Activated B cell treated with CpG ODN at 0.5 μM for 24 hours (primary cell): Measurements from ENCODE around the gene HNRNPUL2. TPM values are rescaled to one million over a fixed set of nuclear protein-coding genes. Genes with fewer than 3 reads are reported as not detected.
"Not testable (repeated sequence)": the region's sequence is repeated elsewhere in the genome, so short reads cannot be mapped to it uniquely, and the experiment has no call there.

Experiments used
- ATAC-seq: fragments of 200-7000 bp; cut with Tn5 transposase; one replicate; pipeline ENCODE4 v1.10.0; 2021; ENCODE audit warnings: low read depth, mild to moderate bottlenecking, moderate library complexity
- CTCF ChIA-PET: fragments of 350-600 bp; sonication (Branson Sonifier 250); formaldehyde crosslinking; loops from one replicate; lab custom pipeline; 2021; ENCODE audit warnings: antibody characterized with exemption; lab: Charles Lee
- POLR2A ChIA-PET: fragments of 350-600 bp; sonication (Branson Sonifier 250); formaldehyde crosslinking; loops from one replicate; lab custom pipeline; 2021; ENCODE audit warnings: antibody characterized with exemption; lab: Charles Lee
- DNase-seq: peaks from one replicate; pipeline ENCODE4 v3.0.0; 2022
- H3K27ac Mint-ChIP-seq: one replicate; pipeline ENCODE4 v1.8.0; 2020; ENCODE audit warnings: mixed read lengths
- H3K27me3 Mint-ChIP-seq: one replicate; pipeline ENCODE4 v1.8.0; 2021; ENCODE audit warnings: mixed read lengths
- H3K36me3 Mint-ChIP-seq: one replicate; pipeline ENCODE4 v1.8.0; 2021; ENCODE audit warnings: low read depth, mixed read lengths
- H3K4me1 Mint-ChIP-seq: one replicate; pipeline ENCODE4 v1.8.0; 2021; ENCODE audit warnings: mixed read lengths
- H3K4me3 Mint-ChIP-seq: one replicate; pipeline ENCODE4 v1.8.0; 2020; ENCODE audit warnings: mild to moderate bottlenecking, mixed read lengths
- H3K9me3 Mint-ChIP-seq: one replicate; pipeline ENCODE4 v1.8.0; 2020; ENCODE audit warnings: mixed read lengths
- CTCF ChIP-seq: fragments of 200-600 bp; IDR thresholded peaks from one replicate; pipeline ENCODE4 v1.8.0; 2022; ENCODE audit warnings: antibody characterized with exemption, mild to moderate bottlenecking
- intact Hi-C: fragments of 100-400 bp; cut with micrococcal nuclease; formaldehyde crosslinking; loops from one replicate; pipeline ENCODE4 v1.15.1; 2024
- total RNA-seq: library from RNA; stranded (reverse); gene quantifications from 2 replicates; pipeline ENCODE4 v1.2.3, GENCODE V29; 2022

The HNRNPUL2 gene
- total RNA-seq, 1 donor from 2014 or later: 63.9 TPM

GRCh38 chr11:62707277-62707861, 19.9 kb downstream of the HNRNPUL2 start, which contains the start of the genes BSCL2 and GNG3:
BSCL2 (minus strand) TSS chr11:62707424; CDS start chr11:62707195, 229 bp downstream.
GNG3 (plus strand) TSS chr11:62707676; CDS start chr11:62708296, 620 bp downstream.
- no peak for ATAC-seq
- no peaks in the 10 kb centered on the region for H3K9me3 Mint-ChIP-seq
- intact Hi-C loops: loop anchor here (2.0 kb wide), 1 partner anchor 29 kb away; the partner anchor contains the start of gene UBXN1
- ChIA-PET POLR2A (interaction anchor here (0.6 to 8.0 kb wide), 21 partner anchors 20 to 174 kb away, joined by 3 to 188 read pairs (median 22); partner anchors contain the start of genes C11orf98, CSKMT, EEF1G and HNRNPUL2), CTCF (interaction anchor here (1.0 to 1.6 kb wide), 2 partner anchors 42 to 174 kb away, joined by 3 to 5 read pairs; partner anchors contain the start of genes C11orf98, CSKMT and SLC3A2)
- peak within 1 kb of the TSS; percentile 99 for H3K27ac Mint-ChIP-seq
- peaks cover 53% of the 10 kb centered on the region for H3K4me1 Mint-ChIP-seq
- TF ChIP-seq CTCF: no peak
- H3K36me3 Mint-ChIP-seq: peaks cover 27% of the 10 kb centered on the region
- DNase-seq: peak; percentile 18
- H3K4me3 Mint-ChIP-seq: peak within 1 kb of the TSS; percentile 96
- H3K27me3 Mint-ChIP-seq: no peaks in the 10 kb centered on the region

DNA sequence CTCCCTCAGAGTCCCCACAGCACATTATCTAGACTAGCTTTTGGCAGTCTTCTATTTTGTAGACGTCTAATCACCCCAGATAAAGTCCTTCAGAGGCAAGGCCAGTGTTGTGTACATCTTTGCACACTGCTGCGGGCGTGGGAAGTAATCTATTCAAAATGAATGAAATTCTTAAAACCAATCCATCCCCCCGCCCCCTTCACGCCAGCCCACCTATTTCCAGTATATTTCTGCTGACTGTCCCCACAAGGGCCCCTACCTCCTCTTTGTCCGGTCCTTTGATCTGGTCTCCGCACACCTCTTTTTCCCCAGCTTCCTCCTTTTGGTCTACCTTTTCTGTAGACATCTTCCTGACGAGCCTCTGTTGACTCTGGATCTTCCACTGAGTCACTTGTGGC, 20.4 kb downstream of the HNRNPUL2 start:
- intact Hi-C loops: loop anchor here (1.0 to 2.0 kb wide), 3 partner anchors 28 to 174 kb away; partner anchors contain the start of genes GANAB and UBXN1
- Mint-ChIP-seq H3K4me3 (peak overlapping the region; percentile 92), H3K36me3 (peaks cover 26% of the 10 kb centered on the region), H3K27ac (peak overlapping the region; percentile 99), H3K4me1 (peaks cover 49% of the 10 kb centered on the region), H3K27me3 (no peaks in the 10 kb centered on the region), H3K9me3 (no peaks in the 10 kb centered on the region)
- TF ChIP-seq CTCF: no peak
- ChIA-PET POLR2A (interaction anchor here (0.6 to 8.0 kb wide), 23 partner anchors 13 to 174 kb away, joined by 3 to 188 read pairs (median 9); partner anchors contain the start of genes B3GAT3, C11orf98, CSKMT and EEF1G), CTCF (interaction anchor here (1.0 to 1.6 kb wide), 2 partner anchors 42 to 174 kb away, joined by 3 to 5 read pairs; partner anchors contain the start of genes C11orf98, CSKMT and SLC3A2)
- DNase-seq: no peak
- no peak for ATAC-seq

- intact Hi-C loops: loop anchor here (1.0 to 2.0 kb wide), 3 partner anchors 27 to 175 kb away; partner anchors contain the start of genes GANAB and UBXN1
- Mint-ChIP-seq H3K9me3 (no peaks in the 10 kb centered on the region), H3K27ac (peak overlapping the region; percentile 99), H3K27me3 (no peaks in the 10 kb centered on the region), H3K4me1 (peaks cover 49% of the 10 kb centered on the region), H3K36me3 (peaks cover 23% of the 10 kb centered on the region), H3K4me3 (peak overlapping the region; percentile 92)
- DNase-seq: peak; percentile 90
- POLR2A ChIA-PET: interaction anchor here (0.6 to 8.0 kb wide), 22 partner anchors 12 to 174 kb away, joined by 3 to 188 read pairs (median 8); partner anchors contain the start of genes B3GAT3, C11orf98, CSKMT and EEF1G
- ATAC-seq: peak; percentile 73
- CTCF ChIA-PET: interaction anchor here (1.0 to 1.6 kb wide), 4 partner anchors 12 to 175 kb away, joined by 3 to 6 read pairs (median 4); partner anchors contain the start of genes C11orf98, CSKMT and SLC3A2
- no peak for TF ChIP-seq CTCF
Observed at GRCh38 chr11:62705880-62706849, 21.1 kb downstream of the HNRNPUL2 start.

GRCh38 chr11:62705413-62705812, 21.8 kb downstream of the HNRNPUL2 start:
- no peak for TF ChIP-seq CTCF
- peaks cover 19% of the 10 kb centered on the region for H3K36me3 Mint-ChIP-seq
- intact Hi-C loops: no loop called here
- POLR2A ChIA-PET: interaction anchor here (0.9 to 8.0 kb wide), 16 partner anchors 21 to 175 kb away, joined by 3 to 188 read pairs (median 21); partner anchors contain the start of genes B3GAT3, C11orf98, CSKMT and EEF1G
- H3K4me1 Mint-ChIP-seq: peaks cover 49% of the 10 kb centered on the region
- H3K9me3 Mint-ChIP-seq: no peaks in the 10 kb centered on the region
- peak overlapping the region; percentile 86 for H3K27ac Mint-ChIP-seq
- no peaks in the 10 kb centered on the region for H3K27me3 Mint-ChIP-seq
- H3K4me3 Mint-ChIP-seq: peak overlapping the region; percentile 92
- CTCF ChIA-PET: interaction anchor here (1.0 to 1.6 kb wide), 3 partner anchors 11 to 40 kb away, joined by 3 to 6 read pairs (median 5); partner anchors contain the start of genes C11orf98 and CSKMT
- no peak for DNase-seq
- no peak for ATAC-seq

DNA sequence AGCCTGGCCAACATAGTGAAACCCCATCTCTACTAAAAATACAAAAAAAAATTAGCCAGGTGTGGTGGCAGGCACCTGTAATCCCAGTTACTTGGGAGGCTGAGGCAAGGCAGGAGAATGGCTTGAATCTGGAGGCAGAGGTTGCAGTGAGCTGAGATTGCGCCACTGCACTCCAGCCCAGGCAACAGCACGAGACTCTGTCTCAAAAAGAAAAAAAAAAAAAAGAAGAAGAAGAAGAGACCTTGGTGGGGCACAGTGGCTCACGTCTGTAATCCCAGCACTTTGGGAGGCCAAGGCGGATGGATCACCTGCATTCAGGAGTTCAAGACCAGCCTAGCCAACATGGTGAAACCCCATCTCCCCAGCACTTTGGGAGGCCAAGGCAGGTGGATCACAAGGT, 23.3 kb downstream of the HNRNPUL2 start:
- H3K4me1 Mint-ChIP-seq: peaks cover 37% of the 10 kb centered on the region
- ChIA-PET CTCF (interaction anchor here (0.6 kb wide), 1 partner anchor 161 kb away, joined by 4 read pairs; no protein-coding TSS in a partner anchor), POLR2A (interaction anchor here (0.6 to 6.4 kb wide), 4 partner anchors 32 to 163 kb away, joined by 3 to 67 read pairs (median 4); partner anchors contain the start of genes UQCC3 and ZBTB3)
- ATAC-seq, intact Hi-C loops, H3K27me3 Mint-ChIP-seq, DNase-seq, H3K9me3 Mint-ChIP-seq, H3K27ac Mint-ChIP-seq, H3K4me3 Mint-ChIP-seq, H3K36me3 Mint-ChIP-seq: not testable (repeated sequence)
